ENCODE results near the gene OR13F1. TPM values are rescaled to one million over a fixed set of nuclear protein-coding genes. Genes with fewer than 3 reads are reported as not detected.

Gene OR13F1
- total RNA-seq, 4 donors from 2014 or later = not detected

DNA sequence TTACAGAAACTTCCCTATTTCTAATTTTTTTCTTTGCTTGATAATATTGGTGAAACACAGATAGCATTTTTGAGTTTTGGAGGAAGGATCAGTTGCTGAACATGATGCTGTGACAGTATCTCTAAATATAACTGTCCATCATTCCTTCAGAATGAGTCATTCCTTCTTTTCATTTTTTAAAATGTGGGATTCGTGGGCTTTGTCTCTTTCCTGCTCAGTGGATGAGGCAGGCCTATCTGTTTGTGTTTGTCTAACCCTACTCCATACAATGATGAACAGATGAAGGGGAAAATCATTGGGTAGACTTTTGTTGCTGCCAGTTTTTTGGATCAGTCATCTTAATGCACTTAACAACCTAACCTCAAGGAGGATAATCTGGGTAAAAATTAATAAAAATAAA is 49.2 kb downstream of the OR13F1 start:
- ATAC-seq (ENCODE audit: low FRiP score) = no peak
- no peak for DNase-seq (ENCODE audit: low spot score)
- no peak for TF ChIP-seq CTCF (IDR thresholded peaks at IDR 0.05)

Other genes with a start within 250 kb of the OR13F1 start
- not detected for gene OR13C4, start 22.9 kb downstream of the OR13F1 start, total RNA-seq
- not detected for gene OR13C3, start 32.6 kb downstream of the OR13F1 start, total RNA-seq
- gene OR13C8, start 64.9 kb downstream of the OR13F1 start, total RNA-seq = not detected
- gene OR13C5, start 95.2 kb downstream of the OR13F1 start, total RNA-seq = not detected
- gene OR13C2, start 101.4 kb downstream of the OR13F1 start, total RNA-seq = not detected
- gene OR13C9, start 113.9 kb downstream of the OR13F1 start, total RNA-seq = not detected
- not detected for gene OR13D1, start 190.3 kb downstream of the OR13F1 start, total RNA-seq
- gene NIPSNAP3A, start 243.4 kb downstream of the OR13F1 start, total RNA-seq = 10 to 100 TPM; 22.9 to 39.6 (median 29.6) TPM